B cell (primary cell): Measurements from ENCODE around the gene PTPRN2.

Experiments
- EZH2 ChIP-seq: IDR thresholded peaks from 2 replicates; pipeline ENCODE4 v1.6.1; 2012; ENCODE audit warnings: borderline replicate concordance, low read depth, mild to moderate bottlenecking, moderate library complexity, low read length; ENCODE audit not compliant: insufficient read depth, poor library complexity, severe bottlenecking
- TF ChIP-seq, protein P1 (sequence below): fragments of 200-600 bp; IDR thresholded peaks from one replicate; pipeline ENCODE4 v1.8.0; 2022; ENCODE audit warnings: antibody characterized with exemption, mild to moderate bottlenecking

DNA sequence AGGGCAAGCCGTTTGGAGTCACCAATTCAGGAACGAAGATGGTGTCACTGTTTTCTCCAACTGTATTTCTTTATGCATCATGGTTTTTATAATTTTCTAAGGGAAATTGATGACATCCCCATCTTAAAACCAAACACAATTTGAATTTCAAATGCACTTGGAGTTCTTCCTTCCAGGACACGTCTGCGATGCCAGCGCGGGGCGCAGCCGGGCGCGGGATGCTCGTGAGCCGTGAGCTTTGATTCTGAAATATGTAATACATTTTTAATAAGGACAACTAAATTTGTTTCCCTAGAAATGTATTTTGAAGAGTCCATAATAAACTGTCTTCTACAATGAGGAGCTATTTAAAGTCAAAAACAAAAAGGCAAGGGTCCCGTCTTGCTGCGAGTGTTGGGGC lies 758.7 kb downstream of the PTPRN2 start:
- TF ChIP-seq, protein P1, sequence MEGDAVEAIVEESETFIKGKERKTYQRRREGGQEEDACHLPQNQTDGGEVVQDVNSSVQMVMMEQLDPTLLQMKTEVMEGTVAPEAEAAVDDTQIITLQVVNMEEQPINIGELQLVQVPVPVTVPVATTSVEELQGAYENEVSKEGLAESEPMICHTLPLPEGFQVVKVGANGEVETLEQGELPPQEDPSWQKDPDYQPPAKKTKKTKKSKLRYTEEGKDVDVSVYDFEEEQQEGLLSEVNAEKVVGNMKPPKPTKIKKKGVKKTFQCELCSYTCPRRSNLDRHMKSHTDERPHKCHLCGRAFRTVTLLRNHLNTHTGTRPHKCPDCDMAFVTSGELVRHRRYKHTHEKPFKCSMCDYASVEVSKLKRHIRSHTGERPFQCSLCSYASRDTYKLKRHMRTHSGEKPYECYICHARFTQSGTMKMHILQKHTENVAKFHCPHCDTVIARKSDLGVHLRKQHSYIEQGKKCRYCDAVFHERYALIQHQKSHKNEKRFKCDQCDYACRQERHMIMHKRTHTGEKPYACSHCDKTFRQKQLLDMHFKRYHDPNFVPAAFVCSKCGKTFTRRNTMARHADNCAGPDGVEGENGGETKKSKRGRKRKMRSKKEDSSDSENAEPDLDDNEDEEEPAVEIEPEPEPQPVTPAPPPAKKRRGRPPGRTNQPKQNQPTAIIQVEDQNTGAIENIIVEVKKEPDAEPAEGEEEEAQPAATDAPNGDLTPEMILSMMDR = no peak
- TF ChIP-seq EZH2 = no peak
